ELF-1 (cell line): Measurements from ENCODE around the gene GMDS.

ENCODE experiments used
- DNase-seq: peaks from one replicate; pipeline ENCODE4 v3.0.0-alpha.2; 2016; ENCODE audit warnings: low read depth, low spot score

GMDS gene

GRCh38 chr6:1592852-1593251, 652.6 kb downstream of the GMDS start:
- DNase-seq, result no peak

- no peak for DNase-seq
Observed at GRCh38 chr6:1591926-1592325, 653.5 kb downstream of the GMDS start.

- no peak for DNase-seq
Observed at GRCh38 chr6:1591243-1591642, 654.2 kb downstream of the GMDS start.

- DNase-seq, result no peak
Observed at GRCh38 chr6:1590580-1590979, 654.8 kb downstream of the GMDS start.

- DNase-seq, result no peak
Observed at GRCh38 chr6:1589208-1589607, 656.2 kb downstream of the GMDS start.

GRCh38 chr6:1587977-1588376, 657.4 kb downstream of the GMDS start:
- DNase-seq, result no peak

- DNase-seq, result no peak
Observed at GRCh38 chr6:1587546-1587945, 657.9 kb downstream of the GMDS start.

- DNase-seq, result no peak
Observed at GRCh38 chr6:1586861-1587450, 658.4 kb downstream of the GMDS start.

GRCh38 chr6:1586256-1586655, 659.1 kb downstream of the GMDS start:
- DNase-seq, result no peak

- no peak for DNase-seq
Observed at GRCh38 chr6:1585669-1586049, 659.7 kb downstream of the GMDS start.

- DNase-seq, result no peak
Observed at GRCh38 chr6:1584996-1585668, 660.3 kb downstream of the GMDS start.

- DNase-seq, result no peak
Observed at GRCh38 chr6:1584146-1584545, 661.3 kb downstream of the GMDS start.

- DNase-seq, result no peak
Observed at GRCh38 chr6:1581120-1581991, 664.0 kb downstream of the GMDS start.

- no peak for DNase-seq
Observed at GRCh38 chr6:1580585-1580984, 664.8 kb downstream of the GMDS start.

GRCh38 chr6:1580109-1580508, 665.3 kb downstream of the GMDS start:
- no peak for DNase-seq

GRCh38 chr6:1579096-1579495, 666.3 kb downstream of the GMDS start:
- no peak for DNase-seq

GRCh38 chr6:1577896-1578745, 667.3 kb downstream of the GMDS start:
- no peak for DNase-seq

- DNase-seq, result no peak
Observed at GRCh38 chr6:1577146-1577680, 668.2 kb downstream of the GMDS start.

- no peak for DNase-seq
Observed at GRCh38 chr6:1576711-1577110, 668.7 kb downstream of the GMDS start.

GRCh38 chr6:1576166-1576565, 669.2 kb downstream of the GMDS start:
- DNase-seq, result no peak

- peak; percentile 82 for DNase-seq
Observed at GRCh38 chr6:1575210-1576041, 670.0 kb downstream of the GMDS start.
